GM18858 (cell line): ENCODE data around the gene SLIT1.

Source experiments
- ATAC-seq: cut with Tn5 transposase; IDR thresholded peaks from one replicate; pipeline ENCODE4 v1.9.1; 2021; ENCODE audit not compliant: unreplicated experiment

Gene SLIT1

GRCh38 chr10:96984541-96985131 lies 201.1 kb downstream of the SLIT1 start:
- no peak for ATAC-seq

- ATAC-seq = no peak
Observed at GRCh38 chr10:96982149-96982930, 203.4 kb downstream of the SLIT1 start.

- ATAC-seq = peak; percentile 67
Observed at GRCh38 chr10:96978621-96979154, 207.1 kb downstream of the SLIT1 start.

GRCh38 chr10:96975136-96975535 lies 210.6 kb downstream of the SLIT1 start:
- ATAC-seq = no peak

GRCh38 chr10:96973809-96974747 lies 211.7 kb downstream of the SLIT1 start:
- ATAC-seq = no peak

- no peak for ATAC-seq
Observed at GRCh38 chr10:96972264-96972663, 213.5 kb downstream of the SLIT1 start.

- ATAC-seq = no peak
Observed at GRCh38 chr10:96971324-96971723, 214.4 kb downstream of the SLIT1 start.

GRCh38 chr10:96968682-96969423 lies 216.9 kb downstream of the SLIT1 start:
- ATAC-seq = no peak

- ATAC-seq = no peak
Observed at GRCh38 chr10:96967847-96968246, 217.9 kb downstream of the SLIT1 start.

GRCh38 chr10:96964131-96964530 lies 221.6 kb downstream of the SLIT1 start:
- ATAC-seq = no peak

GRCh38 chr10:96960872-96961271 lies 224.9 kb downstream of the SLIT1 start:
- no peak for ATAC-seq

GRCh38 chr10:96959733-96960132 lies 226.0 kb downstream of the SLIT1 start:
- no peak for ATAC-seq

- no peak for ATAC-seq
Observed at GRCh38 chr10:96958071-96958470, 227.7 kb downstream of the SLIT1 start.

GRCh38 chr10:96955794-96956193 lies 230.0 kb downstream of the SLIT1 start:
- no peak for ATAC-seq

- no peak for ATAC-seq
Observed at GRCh38 chr10:96951954-96952353, 233.8 kb downstream of the SLIT1 start.

- ATAC-seq = no peak
Observed at GRCh38 chr10:96949039-96949683, 236.6 kb downstream of the SLIT1 start.
